NCI-H226 (cell line): ENCODE data around the gene CASZ1.

Experiments used
- DNase-seq: peaks from one replicate; pipeline ENCODE4 v3.0.0-alpha.2; 2015

Gene CASZ1

DNA sequence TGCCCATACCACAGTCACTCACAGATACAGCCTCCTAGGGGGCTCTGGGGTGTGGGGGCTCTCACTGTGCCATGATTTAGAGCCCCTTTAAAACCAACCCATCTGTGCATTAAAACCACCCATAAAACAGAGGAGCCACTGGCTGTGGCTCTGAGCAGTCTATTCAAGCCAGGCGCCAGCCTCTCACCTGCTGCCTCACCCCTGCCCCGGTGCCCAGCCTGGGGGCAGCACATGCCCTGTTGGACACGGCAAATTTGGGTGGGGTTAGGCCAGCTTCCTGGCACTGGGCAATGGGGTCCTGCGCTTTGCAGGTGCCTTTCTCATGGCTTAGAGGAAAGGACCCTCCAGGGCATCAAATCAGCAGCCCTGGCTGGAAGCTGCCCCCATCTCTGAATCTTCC, 73.1 kb downstream of the CASZ1 start:
- no peak for DNase-seq

- no peak for DNase-seq
Observed at GRCh38 chr1:10722803-10723202, 73.6 kb downstream of the CASZ1 start.

DNA sequence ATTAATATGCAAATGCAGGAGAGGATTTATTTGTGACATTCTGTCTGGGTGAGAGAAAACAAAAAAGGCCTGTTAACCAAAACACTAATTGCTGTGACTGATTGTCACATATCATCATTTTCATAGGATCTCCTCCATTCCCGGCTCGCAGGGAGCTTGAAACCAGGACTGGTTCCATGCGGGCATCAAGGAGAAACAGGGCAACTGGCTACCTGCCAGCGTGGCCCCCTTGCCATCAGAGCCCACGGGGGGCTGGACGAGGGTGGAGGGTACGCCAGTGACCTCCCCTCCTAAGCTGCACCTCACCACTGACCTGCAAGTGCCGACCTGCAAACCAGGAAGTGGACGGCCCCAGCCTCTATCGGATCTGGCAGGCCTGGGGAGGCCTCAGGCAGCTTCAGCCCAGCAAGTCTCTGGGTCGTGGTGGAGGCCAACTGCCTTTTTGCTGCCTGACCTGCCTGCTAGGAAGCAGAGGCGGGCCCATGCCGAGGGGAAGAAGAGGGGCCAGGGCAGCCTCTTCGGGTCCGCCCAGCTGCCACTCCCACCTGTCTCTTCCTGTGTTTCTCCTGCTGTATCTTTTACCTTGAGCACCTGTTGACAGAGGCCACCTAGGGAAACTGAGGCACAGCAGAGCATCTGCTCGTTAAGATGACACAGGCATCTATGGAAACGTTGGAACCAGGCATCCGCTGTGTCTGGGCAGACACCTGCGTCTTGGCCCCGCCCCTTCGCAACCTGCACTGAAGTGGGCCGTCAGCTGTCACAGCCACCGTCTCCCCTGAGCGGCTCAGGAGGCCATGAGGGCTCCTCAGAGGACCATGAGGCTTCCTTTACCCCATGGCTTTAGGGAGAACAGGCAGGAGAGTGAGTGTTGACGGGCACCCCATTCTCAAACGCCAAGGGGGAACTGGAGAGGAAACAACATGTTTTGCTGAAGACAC, 74.8 kb downstream of the CASZ1 start:
- DNase-seq, result no peak

DNA sequence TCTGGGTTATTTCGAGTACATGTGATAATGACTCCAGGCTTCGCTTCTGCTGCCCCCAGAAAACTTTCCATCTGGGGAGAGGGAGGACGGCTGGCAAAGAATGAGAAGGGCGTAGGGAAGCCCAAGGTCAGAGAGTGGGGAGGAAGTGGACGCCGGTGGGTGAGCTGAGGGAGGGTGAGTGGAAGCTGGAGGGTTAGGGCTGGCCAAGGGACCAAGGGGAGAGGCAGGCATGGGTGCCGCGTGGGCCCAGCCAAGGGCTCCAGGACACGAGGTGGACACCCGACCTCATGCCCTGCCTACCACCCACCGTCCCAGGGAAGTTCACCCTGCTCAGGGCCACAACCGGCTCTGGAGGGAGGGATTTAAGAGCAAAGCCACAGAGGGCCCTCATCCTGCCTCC, 75.8 kb downstream of the CASZ1 start:
- no peak for DNase-seq

GRCh38 chr1:10718083-10718415, 78.4 kb downstream of the CASZ1 start:
- no peak for DNase-seq

DNA sequence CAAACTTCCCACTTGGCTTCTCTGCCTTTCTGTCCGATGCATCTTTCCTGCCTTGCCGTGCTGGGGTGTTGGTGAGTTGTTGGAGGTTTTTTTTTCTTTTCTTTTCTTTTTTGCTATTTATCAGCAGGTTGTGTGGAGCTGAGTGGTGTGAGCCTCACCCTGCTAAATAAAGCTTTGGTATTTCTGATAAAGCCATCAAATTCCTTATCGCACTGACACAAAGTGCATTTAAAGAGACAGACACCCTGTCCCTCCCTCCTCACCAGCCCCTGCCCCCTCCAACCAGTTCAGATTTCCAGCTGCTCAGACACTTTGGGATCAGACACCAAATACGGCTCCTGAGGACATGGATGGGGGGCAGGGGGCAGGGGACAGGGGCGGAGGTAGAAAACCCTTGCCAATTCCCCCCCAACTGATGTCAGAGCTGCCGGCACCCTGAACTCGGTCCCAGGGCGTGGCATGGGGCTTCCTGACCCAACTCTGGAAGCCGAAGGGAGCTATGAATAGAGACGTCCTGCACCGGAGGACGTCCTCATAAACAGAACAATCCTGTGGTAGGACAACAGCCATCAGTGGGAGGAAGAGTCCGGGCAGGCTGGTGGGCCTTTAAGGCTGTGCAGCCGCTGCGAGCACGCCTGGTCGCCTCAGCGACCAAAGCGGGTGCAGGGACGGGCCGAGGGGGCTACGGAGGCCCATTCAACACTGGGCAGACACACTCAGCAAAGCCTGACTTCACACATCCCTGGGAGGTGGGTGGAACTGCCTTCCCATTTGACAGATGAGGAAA, 79.0 kb downstream of the CASZ1 start:
- no peak for DNase-seq

DNA sequence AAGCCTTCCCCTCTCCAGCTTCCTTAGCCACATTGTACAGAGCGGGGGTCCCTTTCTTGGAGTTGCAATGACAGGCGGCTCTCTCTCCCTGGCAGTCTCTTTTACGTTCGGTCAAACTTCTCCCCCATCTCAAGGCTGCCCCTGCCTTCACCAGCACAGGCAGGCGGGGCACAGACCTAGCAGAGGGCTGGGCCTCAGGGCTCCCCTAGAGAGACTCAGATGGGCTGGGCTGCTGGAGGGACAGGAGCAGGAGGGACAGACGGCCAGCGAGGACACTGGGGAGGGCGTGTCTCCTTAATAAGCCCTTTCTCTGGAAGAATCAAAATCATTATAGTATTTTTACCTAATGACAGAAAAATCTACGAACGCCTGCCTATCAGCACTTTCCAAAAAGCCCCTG, 79.6 kb downstream of the CASZ1 start:
- no peak for DNase-seq

DNA sequence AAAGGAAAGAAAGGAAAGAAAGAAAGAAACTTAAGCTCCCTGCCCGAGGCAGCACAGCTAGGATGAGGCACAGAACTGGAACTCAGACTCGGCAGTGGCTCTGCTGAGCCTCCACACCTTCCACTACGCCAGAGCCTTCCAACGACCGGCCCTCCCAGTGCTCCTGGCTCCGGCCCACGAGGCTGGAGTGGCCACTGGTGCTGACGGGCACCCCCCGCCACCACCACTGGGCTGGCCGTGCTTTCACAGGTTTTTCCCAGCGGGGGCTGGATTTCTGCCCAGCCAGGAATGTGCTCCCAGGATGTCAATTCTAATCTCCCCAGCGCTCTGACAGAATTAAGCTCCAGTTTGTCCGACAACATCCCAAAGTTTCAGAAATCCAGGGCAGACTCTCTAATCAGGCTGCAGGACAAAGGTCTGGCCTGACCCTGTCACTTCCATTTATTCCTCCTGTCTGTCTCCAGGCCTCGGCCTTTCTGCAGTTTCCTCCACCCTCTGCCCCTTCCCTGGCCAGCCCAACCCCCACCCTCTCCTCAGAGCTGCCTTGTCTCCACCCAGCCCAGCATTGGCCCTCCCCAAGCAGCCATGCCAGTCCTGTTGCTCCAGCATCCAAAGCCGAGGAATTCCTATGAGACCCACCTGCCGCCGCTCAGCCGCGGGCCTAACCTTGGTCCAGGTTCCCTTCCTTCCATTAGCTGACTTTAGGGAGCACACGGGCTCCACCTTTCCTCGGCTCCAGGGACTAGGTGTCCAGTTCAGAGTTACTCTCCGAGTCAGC, 81.9 kb downstream of the CASZ1 start:
- DNase-seq, result no peak

DNA sequence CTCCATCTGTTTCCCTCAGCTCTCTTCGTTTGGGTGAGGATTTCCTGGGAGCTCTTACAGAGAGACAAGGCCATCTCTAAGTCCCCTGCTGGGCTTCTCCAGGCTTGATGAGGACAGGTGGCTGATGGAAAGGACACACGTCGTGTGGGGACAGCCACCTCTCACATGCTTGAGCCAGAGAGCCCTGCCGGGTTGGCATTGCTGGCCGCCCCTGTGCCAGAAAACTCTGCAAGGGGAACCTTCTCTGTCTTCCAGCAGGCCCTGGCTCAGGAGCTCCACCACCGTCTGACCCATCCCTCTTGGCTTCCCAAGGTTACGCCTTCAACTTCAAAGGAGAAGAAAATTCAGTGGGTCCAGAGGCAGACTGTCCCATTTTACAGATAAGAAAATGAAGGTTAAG, 82.8 kb downstream of the CASZ1 start:
- DNase-seq, result no peak

DNA sequence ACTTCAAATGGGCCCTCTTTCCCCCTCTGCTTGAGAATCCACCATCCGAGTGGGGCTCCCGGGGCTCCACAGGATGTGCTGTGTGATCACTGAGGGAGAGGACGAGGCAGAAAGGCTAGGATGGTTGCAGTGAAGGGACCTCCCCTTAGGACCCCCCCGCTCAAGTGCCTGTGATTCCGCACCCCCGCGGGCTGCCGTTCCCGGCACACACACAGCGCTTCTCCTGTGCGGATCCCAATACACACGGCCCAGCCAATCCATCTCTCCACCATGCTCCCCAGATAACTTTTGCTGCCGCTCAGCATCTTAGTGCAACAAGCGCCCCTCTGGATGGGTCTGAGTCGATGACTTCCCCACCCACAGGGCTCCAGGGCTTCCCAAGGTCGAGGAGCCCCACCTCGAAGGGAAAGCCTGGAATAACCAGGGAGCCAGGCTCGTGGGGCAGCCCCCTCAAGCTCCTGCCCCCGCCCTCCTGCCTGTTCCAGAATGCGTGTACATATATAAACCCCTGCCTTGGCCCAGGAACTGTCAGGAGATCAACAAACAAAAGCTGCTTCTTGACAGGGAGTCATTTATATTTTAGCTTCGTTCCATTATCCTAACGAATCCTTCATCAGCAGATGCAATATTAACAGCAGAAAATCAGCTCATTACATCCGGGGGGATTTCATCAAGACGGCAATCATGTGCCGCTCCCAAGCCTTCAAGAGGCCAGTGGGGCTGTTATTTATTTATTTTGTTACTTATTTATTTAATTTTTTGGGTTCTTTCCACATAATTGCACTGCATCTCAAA, 83.7 kb downstream of the CASZ1 start:
- DNase-seq, result no peak

GRCh38 chr1:10710489-10710888, 86.0 kb downstream of the CASZ1 start:
- no peak for DNase-seq

- DNase-seq, result no peak
Observed at GRCh38 chr1:10709646-10710045, 86.8 kb downstream of the CASZ1 start.

- no peak for DNase-seq
Observed at GRCh38 chr1:10709165-10709564, 87.3 kb downstream of the CASZ1 start.

DNA sequence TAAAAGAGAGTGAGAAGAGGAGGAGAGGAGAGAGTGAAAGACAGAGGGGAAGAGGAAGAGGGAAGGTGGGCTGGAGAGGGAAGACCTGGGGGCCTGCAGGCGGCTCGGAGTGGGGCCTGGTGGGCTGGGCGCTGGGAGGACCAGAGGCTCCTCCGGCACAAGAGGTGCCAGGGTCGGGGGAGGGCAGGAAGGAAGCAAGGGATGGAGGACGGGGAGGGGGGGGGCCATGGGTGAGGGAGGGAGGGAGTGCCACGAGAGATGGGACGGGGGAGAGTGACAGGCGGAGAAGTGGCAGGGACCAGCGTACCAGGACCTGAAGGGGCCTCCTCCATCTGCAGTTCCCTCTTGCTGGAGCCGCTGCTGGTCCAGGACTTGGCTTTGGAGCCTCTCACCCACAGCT, 87.7 kb downstream of the CASZ1 start:
- DNase-seq, result no peak

- DNase-seq, result no peak
Observed at GRCh38 chr1:10707208-10707607, 89.2 kb downstream of the CASZ1 start.

- no peak for DNase-seq
Observed at GRCh38 chr1:10706376-10706913, 90.0 kb downstream of the CASZ1 start.

DNA sequence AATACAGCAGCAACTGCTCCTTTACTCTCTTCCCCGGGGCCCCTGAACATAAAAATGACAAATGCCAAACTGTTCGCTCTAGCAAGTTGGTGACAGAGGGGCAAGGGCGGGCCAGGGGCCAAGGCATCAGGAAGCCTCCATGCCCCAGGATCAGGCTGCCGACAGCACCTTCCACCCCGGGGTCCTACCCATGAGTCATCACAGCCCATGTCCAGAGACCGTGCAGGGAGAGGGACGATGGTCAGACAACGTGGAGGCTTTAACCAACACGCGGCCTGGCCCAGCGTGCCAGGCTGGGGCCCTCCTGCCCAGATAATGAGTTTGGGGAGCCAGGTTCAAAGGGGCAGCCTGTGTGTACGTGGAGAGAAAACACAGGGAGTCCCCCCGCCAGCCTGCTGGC, 90.5 kb downstream of the CASZ1 start:
- no peak for DNase-seq

DNA sequence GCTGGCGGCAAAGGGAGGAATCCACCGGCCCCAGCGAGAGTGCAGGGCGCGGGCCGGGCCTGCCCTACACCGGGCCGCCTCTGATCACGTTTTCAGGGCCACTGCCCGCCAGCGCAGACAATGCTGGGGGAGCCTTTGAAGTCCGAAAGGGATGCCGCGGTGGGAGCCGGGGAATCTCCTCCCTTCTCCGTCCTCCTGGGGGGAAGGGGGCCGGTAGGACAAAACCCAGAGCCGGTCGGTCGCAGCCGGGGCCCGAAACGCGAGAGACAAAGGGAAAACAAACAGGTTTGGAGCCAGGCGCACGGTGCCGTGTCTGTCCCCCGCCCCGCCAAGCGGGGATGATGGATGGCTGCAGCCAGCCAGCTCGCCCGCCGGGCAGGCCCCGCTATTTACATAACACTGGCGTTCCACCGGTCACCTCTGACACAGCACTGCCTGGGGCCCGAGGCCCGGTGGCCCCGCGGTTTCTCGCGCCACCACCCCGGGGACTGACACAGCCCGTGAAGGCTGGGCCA, 92.0 kb downstream of the CASZ1 start:
- no peak for DNase-seq

GRCh38 chr1:10703702-10704101, 92.7 kb downstream of the CASZ1 start:
- DNase-seq, result no peak

DNA sequence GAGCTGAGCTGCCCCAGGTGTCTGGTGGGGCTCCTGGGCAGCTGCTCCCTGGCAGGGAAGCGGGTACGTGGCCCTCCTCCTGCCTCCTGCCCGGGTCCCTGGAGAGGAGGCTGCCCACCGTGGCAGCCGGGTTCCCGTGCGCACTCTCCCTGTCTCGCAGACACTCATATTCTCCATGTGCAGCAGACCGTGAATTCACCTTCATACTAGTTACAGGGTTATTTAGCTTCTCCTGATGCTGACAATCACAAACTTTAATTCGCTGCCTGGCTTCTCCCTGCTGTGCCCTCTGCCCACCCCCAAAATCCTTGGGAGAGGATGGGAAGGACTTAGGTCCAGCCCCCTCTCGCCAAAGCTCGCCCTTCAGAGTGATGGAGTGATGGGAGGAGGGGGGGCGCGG, 95.3 kb downstream of the CASZ1 start:
- DNase-seq, result no peak

- no peak for DNase-seq
Observed at GRCh38 chr1:10699470-10699835, 97.0 kb downstream of the CASZ1 start.
